GM12872 (cell line): ENCODE results near the gene ALLC.

ENCODE experiments used
- TF ChIP-seq, protein P1 (sequence below): IDR thresholded peaks from 3 replicates; pipeline ENCODE4 v1.5.1; 2011; ENCODE audit warnings: low read depth, mild to moderate bottlenecking, low read length, moderate library complexity; ENCODE audit not compliant: insufficient read depth

Gene ALLC

DNA sequence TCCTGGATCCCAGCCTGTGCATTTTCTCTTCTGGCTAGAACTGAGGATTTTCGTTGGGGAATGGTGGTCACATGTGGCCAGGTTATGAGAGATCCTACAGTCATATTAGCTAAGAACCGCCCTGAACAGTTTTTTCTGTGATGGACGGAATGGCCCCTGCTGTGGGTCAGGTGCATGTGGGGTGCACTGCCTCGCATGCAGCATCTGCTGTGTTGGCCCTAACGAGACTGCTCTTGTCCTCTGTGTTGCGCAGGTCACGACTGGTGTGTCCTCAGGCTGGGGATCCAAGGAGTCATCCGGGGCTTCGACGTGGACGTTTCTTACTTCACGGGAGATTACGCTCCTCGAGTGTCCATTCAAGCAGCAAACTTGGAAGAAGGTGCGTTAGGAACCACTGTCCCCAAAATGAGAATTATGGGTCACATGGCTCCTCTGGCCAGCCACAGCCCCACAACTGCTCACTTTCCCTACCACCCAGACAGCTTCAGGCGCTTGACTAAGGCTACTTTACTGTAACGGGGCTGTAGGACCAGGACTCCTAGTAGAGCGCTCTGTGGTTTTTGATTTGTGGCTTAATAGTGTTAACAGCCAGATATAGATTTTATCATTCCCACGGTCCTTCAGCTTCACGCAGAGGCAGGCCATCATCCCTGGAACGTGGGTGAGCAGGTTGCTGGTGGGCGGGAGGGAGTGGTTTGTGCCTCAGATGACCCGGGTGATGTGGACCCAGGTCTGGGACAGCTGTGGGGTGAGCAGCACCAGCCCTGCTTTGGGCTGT is 21.8 kb downstream of the ALLC start:
- TF ChIP-seq, protein P1, sequence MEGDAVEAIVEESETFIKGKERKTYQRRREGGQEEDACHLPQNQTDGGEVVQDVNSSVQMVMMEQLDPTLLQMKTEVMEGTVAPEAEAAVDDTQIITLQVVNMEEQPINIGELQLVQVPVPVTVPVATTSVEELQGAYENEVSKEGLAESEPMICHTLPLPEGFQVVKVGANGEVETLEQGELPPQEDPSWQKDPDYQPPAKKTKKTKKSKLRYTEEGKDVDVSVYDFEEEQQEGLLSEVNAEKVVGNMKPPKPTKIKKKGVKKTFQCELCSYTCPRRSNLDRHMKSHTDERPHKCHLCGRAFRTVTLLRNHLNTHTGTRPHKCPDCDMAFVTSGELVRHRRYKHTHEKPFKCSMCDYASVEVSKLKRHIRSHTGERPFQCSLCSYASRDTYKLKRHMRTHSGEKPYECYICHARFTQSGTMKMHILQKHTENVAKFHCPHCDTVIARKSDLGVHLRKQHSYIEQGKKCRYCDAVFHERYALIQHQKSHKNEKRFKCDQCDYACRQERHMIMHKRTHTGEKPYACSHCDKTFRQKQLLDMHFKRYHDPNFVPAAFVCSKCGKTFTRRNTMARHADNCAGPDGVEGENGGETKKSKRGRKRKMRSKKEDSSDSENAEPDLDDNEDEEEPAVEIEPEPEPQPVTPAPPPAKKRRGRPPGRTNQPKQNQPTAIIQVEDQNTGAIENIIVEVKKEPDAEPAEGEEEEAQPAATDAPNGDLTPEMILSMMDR: no peak

DNA sequence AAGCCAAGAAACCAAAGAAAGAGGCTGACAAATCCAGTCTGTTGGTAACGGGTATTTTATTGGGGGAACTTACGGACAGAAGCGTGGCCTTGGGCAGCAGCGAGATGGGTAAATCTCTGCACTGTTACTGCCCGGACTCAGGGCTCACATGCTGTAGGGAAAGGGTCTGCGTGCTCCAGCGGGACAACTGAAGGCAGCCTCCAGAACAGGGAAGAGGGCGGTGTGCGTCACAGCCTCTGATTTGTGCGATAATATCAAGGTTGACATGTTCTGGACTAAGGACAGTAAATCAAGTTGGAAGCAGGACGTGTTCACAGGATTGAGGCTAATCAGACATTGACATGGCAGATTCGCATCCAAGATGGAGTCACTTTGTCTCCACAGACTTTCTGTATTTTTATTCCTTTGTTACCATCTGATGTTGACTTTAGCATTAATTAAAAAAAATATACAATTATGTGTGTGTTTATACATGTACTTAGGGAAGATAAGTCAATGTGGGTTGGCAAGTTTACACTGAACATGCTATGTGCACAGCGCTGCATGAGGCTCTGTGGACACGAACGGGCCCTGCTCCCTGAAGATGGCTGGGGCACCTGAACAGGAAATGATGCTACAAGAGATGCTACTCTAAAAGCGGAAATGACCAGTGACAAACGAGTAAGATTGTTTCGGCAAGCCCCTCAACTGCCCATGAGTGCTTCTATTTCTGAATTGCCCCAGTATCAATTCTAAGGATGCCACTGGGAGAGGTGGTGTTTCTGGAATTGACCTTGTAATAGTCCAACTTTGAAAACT is 22.7 kb downstream of the ALLC start:
- TF ChIP-seq, protein P1: no peak

DNA sequence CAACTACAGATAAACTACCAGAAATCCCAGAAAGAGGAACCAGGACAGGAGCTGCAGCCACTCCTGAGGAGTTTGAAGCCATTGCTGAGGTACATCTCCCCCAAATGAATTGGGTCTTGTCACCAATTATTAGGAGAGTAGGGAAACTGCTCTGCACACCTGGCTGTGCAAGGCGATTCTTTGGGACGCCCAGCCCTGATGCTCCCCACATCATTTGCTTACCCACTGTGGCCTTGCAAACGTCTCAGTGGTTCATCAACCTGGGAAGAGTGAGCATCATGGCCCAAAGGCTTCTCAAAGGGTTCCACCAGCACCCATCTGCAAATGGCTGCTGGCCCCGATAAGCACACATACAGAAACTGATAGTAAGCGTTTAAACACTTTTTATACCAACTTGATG is 23.6 kb downstream of the ALLC start:
- TF ChIP-seq, protein P1: no peak

DNA sequence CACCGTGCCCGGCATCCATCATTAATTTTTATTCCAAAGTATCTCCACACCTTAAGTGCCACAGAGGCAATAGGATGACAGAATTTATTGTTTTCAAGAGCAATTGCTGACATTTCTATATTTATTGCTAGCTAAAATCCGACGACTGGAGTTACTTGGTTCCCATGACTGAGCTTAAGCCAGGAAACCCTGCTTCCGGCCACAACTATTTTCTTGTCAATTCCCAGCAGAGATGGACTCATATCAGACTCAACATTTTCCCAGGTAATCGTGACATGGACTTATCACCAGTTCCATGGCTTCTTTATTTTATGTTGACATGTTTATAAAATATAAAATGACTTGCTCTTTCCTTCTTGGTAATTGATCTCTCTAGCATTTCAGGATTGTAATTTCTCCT is 24.8 kb downstream of the ALLC start:
- TF ChIP-seq, protein P1: no peak

DNA sequence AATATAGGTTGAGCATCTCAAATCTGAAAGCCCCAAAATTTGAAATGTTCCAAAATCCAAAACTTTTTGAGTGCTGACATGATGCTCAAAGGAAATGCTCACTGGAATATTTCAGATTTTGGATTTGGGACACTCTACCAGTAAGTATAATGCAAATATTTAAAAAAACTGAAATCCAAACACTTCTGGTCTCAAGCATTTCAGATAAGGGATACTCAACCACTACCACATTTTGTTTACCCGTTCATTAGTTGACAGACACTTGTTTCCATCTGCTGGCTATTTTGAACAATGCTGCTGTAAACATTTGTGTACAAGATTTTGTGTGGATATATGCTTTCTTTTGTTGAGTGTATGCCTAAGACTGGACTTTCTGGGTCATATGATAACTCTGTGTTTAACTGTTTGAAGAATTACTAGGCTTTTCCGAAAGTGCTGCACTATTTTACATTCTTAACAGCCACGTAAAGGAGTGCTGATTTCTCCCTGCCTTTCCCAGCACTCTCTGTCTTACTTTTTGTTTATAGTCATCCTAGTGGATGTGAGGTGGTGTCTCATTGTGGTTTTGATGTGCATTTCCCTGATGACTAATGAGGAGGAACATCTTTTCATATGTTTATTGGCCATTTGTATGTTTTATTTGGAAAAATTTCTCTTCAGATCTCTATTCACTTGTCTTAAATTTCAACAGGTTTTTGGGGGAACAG is 25.9 kb downstream of the ALLC start:
- TF ChIP-seq, protein P1: no peak

DNA sequence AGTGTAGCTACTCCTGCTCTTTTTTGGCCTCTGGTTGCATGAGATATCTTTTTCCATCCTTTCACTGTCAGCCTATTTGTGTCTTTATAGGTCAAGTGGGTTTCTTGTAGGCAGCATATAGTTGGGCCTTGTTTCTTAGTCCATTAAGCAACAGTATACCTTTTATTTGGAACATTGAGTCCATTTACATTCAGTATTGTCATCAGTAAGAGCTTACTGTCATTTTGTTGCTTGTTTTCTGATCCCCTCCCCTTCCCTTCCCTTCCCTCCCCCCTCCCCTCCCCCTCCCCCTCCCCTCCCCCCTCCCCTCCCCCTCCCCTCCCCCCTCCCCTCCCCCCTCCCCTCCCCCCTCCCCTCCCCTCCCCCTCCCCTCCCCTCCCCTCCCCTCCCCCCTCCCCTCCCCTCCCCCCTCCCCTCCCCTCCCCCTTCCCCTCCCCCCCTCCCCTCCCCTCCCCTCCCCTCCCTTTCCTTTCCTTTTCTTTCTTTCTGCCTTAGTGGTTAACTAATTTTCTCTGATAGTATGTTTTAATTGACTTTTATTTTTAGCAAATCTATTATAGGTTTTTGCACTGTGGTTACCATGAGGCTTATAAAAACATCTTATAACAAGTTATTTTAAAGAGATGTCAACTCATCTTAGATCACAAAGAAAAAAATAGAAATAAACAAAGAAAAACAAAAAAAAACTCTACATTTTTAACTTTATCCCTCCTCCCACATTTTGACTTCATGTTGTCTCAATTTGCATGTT is 32.2 kb downstream of the ALLC start:
- TF ChIP-seq, protein P1: no peak
